ENCODE results near the gene NOL4L.

DNA sequence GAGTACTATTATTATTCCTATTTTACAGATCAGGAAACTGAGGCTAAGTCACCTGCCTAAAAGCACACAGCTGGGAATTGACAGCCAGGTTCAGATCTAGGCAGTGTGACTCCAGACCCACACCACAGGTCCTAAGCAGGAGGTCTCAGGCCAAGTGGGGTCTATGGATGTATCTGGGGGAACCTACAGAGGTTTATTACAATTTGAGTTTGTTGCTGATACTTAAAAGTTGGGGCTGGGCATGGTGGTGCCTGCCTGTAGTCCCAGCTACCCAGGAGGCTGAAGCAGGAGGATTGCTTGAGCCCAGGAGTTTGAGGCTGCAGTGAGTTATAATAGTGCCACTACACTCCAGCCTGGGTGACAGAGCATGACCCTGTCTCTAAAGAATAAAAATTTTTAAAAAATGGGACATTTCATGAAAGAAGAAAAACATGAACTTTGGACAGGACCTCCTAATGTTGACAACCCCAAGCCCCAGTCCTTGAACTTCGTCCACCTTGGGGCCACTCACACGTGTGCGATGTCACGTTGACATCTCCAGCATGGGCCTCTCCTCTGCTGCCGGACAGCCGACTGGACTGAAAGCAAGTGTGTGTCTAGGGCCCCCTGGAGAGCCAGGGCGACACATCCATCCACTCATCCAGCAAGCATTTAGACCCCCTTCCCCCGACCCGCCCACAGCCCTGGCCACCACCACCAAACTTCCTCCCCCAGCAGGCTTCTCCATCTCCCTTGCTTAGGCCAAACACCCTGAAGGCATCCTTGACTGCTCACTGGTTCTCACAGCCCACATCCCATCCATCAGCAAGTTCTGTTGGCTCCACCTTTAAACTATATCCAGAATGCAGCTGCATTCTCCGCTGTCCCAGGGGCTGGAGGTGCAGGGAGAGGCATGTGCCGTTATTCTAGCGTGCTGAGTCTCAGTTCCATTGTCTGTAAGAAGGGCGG, 40.0 kb downstream of the NOL4L start:
- TF ChIP-seq EZH2 (IDR thresholded peaks at IDR 0.05) (no peak), POLR2AphosphoS5 (IDR thresholded peaks at IDR 0.05; ENCODE audit: borderline replicate concordance, low read depth, low read length) (no peak), FOXP2 (optimal IDR thresholded peaks at IDR 0.05; ENCODE audit: control extremely low read depth, extremely low read length, insufficient read depth) (no peak)
